ENCODE measurements around the gene NEK7. TPM values are rescaled to one million over a fixed set of nuclear protein-coding genes. Genes with fewer than 3 reads are reported as not detected.
"Not testable (repeated sequence)": the region's sequence is repeated elsewhere in the genome, so short reads cannot be mapped to it uniquely, and the experiment has no call there.

Gene NEK7
- polyA plus RNA-seq, 1 donor from 2014 or later, result 3.3 TPM

GRCh38 chr1:198187973-198188588 lies 31.3 kb downstream of the NEK7 start:
- TF ChIP-seq EP300 (conservative IDR thresholded peaks at IDR 0.05; ENCODE audit: poor library complexity, severe bottlenecking) (no peak), POLR2AphosphoS5 (IDR thresholded peaks at IDR 0.05) (no peak), REST (IDR thresholded peaks at IDR 0.05; ENCODE audit: borderline replicate concordance) (no peak), TAF1 (IDR thresholded peaks at IDR 0.05; ENCODE audit: low read depth) (no peak), SMC3 (conservative IDR thresholded peaks at IDR 0.05; ENCODE audit: poor library complexity) (no peak), MXI1 (conservative IDR thresholded peaks at IDR 0.05; ENCODE audit: poor library complexity, severe bottlenecking) (no peak), EZH2 (IDR thresholded peaks at IDR 0.05; ENCODE audit: borderline replicate concordance, insufficient read depth, low read length, poor library complexity, severe bottlenecking) (no peak), CTCF (IDR thresholded peaks at IDR 0.05; ENCODE audit: poor library complexity, severe bottlenecking) (no peak), RAD21 (conservative IDR thresholded peaks at IDR 0.05) (no peak)
- no peak overlapping the region for H2AFZ ChIP-seq (ENCODE audit: low read depth, low read length)
- no peak overlapping the region for H3K4me3 ChIP-seq (ENCODE audit: low read length)
- no peaks in the 10 kb centered on the region for H3K27me3 ChIP-seq (ENCODE audit: insufficient read depth, low read depth, low read length)
- no peaks in the 10 kb centered on the region for H3K36me3 ChIP-seq (ENCODE audit: insufficient read depth, low read length)
- no peaks in the 10 kb centered on the region for H3F3A ChIP-seq (ENCODE audit: insufficient read depth, low read length, poor library complexity, severe bottlenecking)
- peaks cover 5% of the 10 kb centered on the region for H3K79me2 ChIP-seq (replicated peaks; ENCODE audit: insufficient read depth, low read length)
- H3K27ac ChIP-seq (ENCODE audit: low read length), result no peak overlapping the region
- H4K20me1 ChIP-seq (ENCODE audit: insufficient read depth), result no peaks in the 10 kb centered on the region
- no peaks in the 10 kb centered on the region for H3K9me2 ChIP-seq (ENCODE audit: insufficient read depth, low read length)
- H3K9me3 ChIP-seq (ENCODE audit: low read length), result no peaks in the 10 kb centered on the region
- H3K4me2 ChIP-seq (ENCODE audit: low read length), result no peak overlapping the region
- H3K9ac ChIP-seq (ENCODE audit: low read length), result no peak overlapping the region

- Histone ChIP-seq H3K36me3 (ENCODE audit: insufficient read depth, low read length) (no peaks in the 10 kb centered on the region), H4K20me1 (ENCODE audit: insufficient read depth) (no peaks in the 10 kb centered on the region), H2AFZ (ENCODE audit: low read depth, low read length) (no peak overlapping the region), H3K9me2 (ENCODE audit: insufficient read depth, low read length) (no peaks in the 10 kb centered on the region), H3K79me2 (replicated peaks; ENCODE audit: insufficient read depth, low read length) (peaks cover 5% of the 10 kb centered on the region), H3K9ac (ENCODE audit: low read length) (no peak overlapping the region), H3K4me3 (ENCODE audit: low read length) (no peak overlapping the region), H3K4me2 (ENCODE audit: low read length) (no peak overlapping the region), H3K27ac (ENCODE audit: low read length) (no peak overlapping the region), H3F3A (ENCODE audit: insufficient read depth, low read length, poor library complexity, severe bottlenecking) (no peaks in the 10 kb centered on the region), H3K27me3 (ENCODE audit: insufficient read depth, low read depth, low read length) (no peaks in the 10 kb centered on the region), H3K9me3 (ENCODE audit: low read length) (no peaks in the 10 kb centered on the region)
- TF ChIP-seq RAD21 (conservative IDR thresholded peaks at IDR 0.05) (no peak), POLR2AphosphoS5 (IDR thresholded peaks at IDR 0.05) (no peak), SMC3 (conservative IDR thresholded peaks at IDR 0.05; ENCODE audit: poor library complexity) (no peak), CTCF (IDR thresholded peaks at IDR 0.05; ENCODE audit: poor library complexity, severe bottlenecking) (no peak), EZH2 (IDR thresholded peaks at IDR 0.05; ENCODE audit: borderline replicate concordance, insufficient read depth, low read length, poor library complexity, severe bottlenecking) (no peak)
Measured at GRCh38 chr1:198191117-198191516, 34.3 kb downstream of the NEK7 start.

- not testable (repeated sequence) for H3K9me2 ChIP-seq (ENCODE audit: insufficient read depth, low read length); H3K27me3 ChIP-seq (ENCODE audit: insufficient read depth, low read depth, low read length); H3K79me2 ChIP-seq (replicated peaks; ENCODE audit: insufficient read depth, low read length); H4K20me1 ChIP-seq (ENCODE audit: insufficient read depth); H3K9me3 ChIP-seq (ENCODE audit: low read length); H3K9ac ChIP-seq (ENCODE audit: low read length); H3K27ac ChIP-seq (ENCODE audit: low read length); H3K4me3 ChIP-seq (ENCODE audit: low read length); H3F3A ChIP-seq (ENCODE audit: insufficient read depth, low read length, poor library complexity, severe bottlenecking); H2AFZ ChIP-seq (ENCODE audit: low read depth, low read length); H3K4me2 ChIP-seq (ENCODE audit: low read length); H3K36me3 ChIP-seq (ENCODE audit: insufficient read depth, low read length)
Measured at GRCh38 chr1:198193871-198194270, 37.1 kb downstream of the NEK7 start.

Measured in neural cell (in vitro differentiated cells).